ENCODE measurements around the gene RBCK1.
A peak's percentile ranks its signal among the peaks of the same experiment; 100 is the strongest.

RBCK1 gene

GRCh38 chr20:408843-409696 lies 971 bp downstream of the RBCK1 start:
- no peak for TF ChIP-seq CTCF (IDR thresholded peaks at IDR 0.05)
- H3K27ac ChIP-seq, result peak overlapping the region; percentile 90 to 94
- DNase-seq, result peak in 1 of 2 donors; percentile 63
- peak overlapping the region; percentile 89 to 100 for H3K4me3 ChIP-seq
- H3K4me1 ChIP-seq, result peaks cover 0 to 26% (median 16%) of the 10 kb centered on the region in 4 donors
- intact Hi-C loops (cut with DNase I; ENCODE audit: low total_unique reads), result loop anchor here (5.0 kb wide), 3 partner anchors 53 to 133 kb away; partner anchors contain the start of genes CSNK2A1 and TBC1D20
- peaks cover 8 to 24% (median 12%) of the 10 kb centered on the region in 3 donors for H3K36me3 ChIP-seq
- H3K9me3 ChIP-seq, result no peaks in the 10 kb centered on the region
- no peaks in the 10 kb centered on the region for H3K27me3 ChIP-seq

- DNase-seq, result peak in 1 of 2 donors; percentile 48
- TF ChIP-seq CTCF (IDR thresholded peaks at IDR 0.05), result no peak
- peaks cover 8 to 24% (median 12%) of the 10 kb centered on the region in 3 donors for H3K36me3 ChIP-seq
- intact Hi-C loops (cut with DNase I; ENCODE audit: low total_unique reads), result loop anchor here (5.0 kb wide), 3 partner anchors 52 to 132 kb away; partner anchors contain the start of genes CSNK2A1 and TBC1D20
- H3K4me3 ChIP-seq, result peak overlapping the region; percentile 89 to 100
- H3K27me3 ChIP-seq, result no peaks in the 10 kb centered on the region
- H3K9me3 ChIP-seq, result no peaks in the 10 kb centered on the region
- H3K4me1 ChIP-seq, result peaks cover 0 to 26% (median 16%) of the 10 kb centered on the region in 4 donors
- peak overlapping the region; percentile 90 to 94 for H3K27ac ChIP-seq
Measured at GRCh38 chr20:409697-410559, 1.8 kb downstream of the RBCK1 start.

GRCh38 chr20:412081-412480 lies 4.0 kb downstream of the RBCK1 start:
- Histone ChIP-seq H3K27me3 (no peaks in the 10 kb centered on the region), H3K9me3 (no peaks in the 10 kb centered on the region), H3K4me1 (peaks cover 0 to 21% (median 16%) of the 10 kb centered on the region in 4 donors), H3K27ac (no peak overlapping the region), H3K36me3 (peaks cover 8 to 33% (median 12%) of the 10 kb centered on the region in 3 donors), H3K4me3 (no peak overlapping the region)
- TF ChIP-seq CTCF (IDR thresholded peaks at IDR 0.05), result no peak
- intact Hi-C loops (cut with DNase I; ENCODE audit: low total_unique reads), result no loop called here
- DNase-seq, result peak in 1 of 2 donors; percentile 7

- intact Hi-C loops (cut with DNase I; ENCODE audit: low total_unique reads), result no loop called here
- no peak for TF ChIP-seq CTCF (IDR thresholded peaks at IDR 0.05)
- H3K27ac ChIP-seq, result no peak overlapping the region
- H3K4me3 ChIP-seq, result no peak overlapping the region
- no peaks in the 10 kb centered on the region for H3K27me3 ChIP-seq
- H3K4me1 ChIP-seq, result peaks cover 0 to 14% (median 11%) of the 10 kb centered on the region in 4 donors
- H3K36me3 ChIP-seq, result peaks cover 20 to 49% (median 26%) of the 10 kb centered on the region in 3 donors
- no peak for DNase-seq
- no peaks in the 10 kb centered on the region for H3K9me3 ChIP-seq
Measured at GRCh38 chr20:414161-414560, 6.1 kb downstream of the RBCK1 start.

- Histone ChIP-seq H3K27ac (no peak overlapping the region), H3K36me3 (peaks cover 30 to 58% (median 41%) of the 10 kb centered on the region in 3 donors), H3K27me3 (no peaks in the 10 kb centered on the region), H3K9me3 (no peaks in the 10 kb centered on the region), H3K4me3 (no peak overlapping the region), H3K4me1 (no peaks in the 10 kb centered on the region)
- intact Hi-C loops (cut with DNase I; ENCODE audit: low total_unique reads), result no loop called here
- DNase-seq, result peak in 1 of 2 donors; percentile 13
- TF ChIP-seq CTCF (IDR thresholded peaks at IDR 0.05), result no peak
Measured at GRCh38 chr20:415820-416322, 7.8 kb downstream of the RBCK1 start.
